Measurements from ENCODE around the gene TCF4.

TCF4 gene

GRCh38 chr18:55585920-55586561 lies 2.0 kb downstream of the TCF4 start:
- peak; percentile 53 for DNase-seq (ENCODE audit: low spot score)

- DNase-seq (ENCODE audit: low spot score): peak; percentile 36
These were observed 2.7 kb downstream of the TCF4 start for GRCh38 chr18:55585065-55585919.

GRCh38 chr18:55584201-55584600 lies 3.8 kb downstream of the TCF4 start:
- peak; percentile 18 for DNase-seq (ENCODE audit: low spot score)

DNA sequence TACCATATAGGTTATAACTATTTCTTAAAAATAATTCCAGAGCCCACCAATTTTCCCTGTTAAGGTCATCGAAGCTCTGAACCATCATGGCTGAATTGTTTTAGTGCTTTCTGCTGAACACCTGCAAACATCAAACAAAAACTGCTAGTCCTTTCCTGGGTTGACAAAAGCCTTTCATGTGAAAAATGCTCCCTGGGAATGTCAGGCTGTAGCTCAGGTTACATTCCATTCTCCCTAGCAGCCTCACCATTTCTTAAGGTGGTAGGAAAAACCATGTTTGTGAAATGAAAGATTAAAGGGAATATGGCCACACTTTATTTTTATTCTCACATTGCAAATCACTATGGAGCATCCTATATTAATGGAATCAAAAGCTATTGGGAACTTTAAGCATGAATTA lies 5.7 kb downstream of the TCF4 start:
- DNase-seq (ENCODE audit: low spot score): peak; percentile 45

DNA sequence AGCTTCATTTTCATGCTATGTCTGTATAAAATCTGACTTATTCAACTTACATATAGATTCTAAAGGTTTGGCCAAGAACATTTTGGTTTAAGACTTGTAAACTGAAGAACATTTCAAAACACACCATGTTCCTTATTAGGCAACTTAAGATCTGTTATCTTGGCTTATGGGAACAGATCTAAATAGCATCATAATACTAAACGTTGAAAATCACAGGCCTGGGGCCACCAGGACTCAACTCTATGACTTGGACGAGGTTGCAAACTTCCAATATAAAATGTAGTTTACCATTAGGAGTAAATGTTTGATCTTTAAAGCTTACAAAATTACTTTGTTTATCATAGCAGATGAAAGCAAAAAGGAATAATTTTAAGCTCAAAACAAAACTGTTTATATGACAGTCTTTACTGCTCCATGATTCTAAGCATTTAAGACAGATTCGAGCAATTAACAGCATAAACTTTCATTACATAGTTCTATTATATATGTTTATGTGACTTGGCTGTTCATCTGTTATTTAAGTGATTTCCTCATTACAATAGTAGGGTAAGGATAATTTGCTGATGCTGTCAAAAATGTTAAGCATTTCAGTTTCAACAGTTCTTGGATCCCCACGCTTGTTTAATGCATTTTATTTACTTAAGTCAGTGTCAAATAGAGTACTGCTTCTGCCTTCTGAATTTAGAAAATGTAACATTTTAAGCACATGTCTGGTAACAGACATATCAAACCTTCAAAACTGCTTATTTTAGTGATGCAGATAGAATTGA lies 8.3 kb downstream of the TCF4 start:
- DNase-seq (ENCODE audit: low spot score): peak; percentile 29

DNA sequence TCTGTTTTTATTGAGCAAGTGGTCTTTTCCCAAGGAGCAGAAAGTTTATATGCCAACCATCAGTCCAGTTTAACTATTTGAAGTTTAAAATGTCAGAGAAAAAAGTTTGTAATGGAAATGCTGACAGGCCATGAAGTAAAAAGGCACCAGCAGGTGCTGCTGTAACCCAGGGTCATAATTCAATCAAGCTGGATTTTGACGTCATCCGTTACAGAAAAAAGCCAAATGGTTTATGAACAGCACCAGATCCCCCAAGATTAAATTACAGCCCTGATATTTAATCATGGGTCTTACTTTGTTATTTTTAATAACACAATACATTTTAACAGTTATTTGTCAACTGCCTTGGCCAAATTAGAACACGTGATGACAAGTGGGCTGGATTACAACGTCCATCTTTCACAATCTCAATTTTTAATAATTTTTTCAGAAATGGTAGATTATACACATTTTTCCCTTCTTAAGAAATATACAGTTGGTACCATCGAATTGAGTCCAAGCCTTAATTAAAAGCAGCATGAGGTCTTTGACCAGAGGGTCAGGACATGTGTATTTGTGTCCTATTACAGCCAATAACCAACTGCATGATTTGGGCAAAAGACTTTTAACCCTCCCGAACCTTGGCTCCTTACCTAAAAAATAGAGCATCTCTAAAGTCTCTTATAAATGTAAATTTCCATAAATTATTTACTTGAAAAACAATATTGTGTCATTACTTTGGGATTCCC lies 10.0 kb downstream of the TCF4 start:
- peak; percentile 34 for DNase-seq (ENCODE audit: low spot score)

- DNase-seq (ENCODE audit: low spot score): no peak
These were observed 12.0 kb downstream of the TCF4 start for GRCh38 chr18:55576001-55576400.

DNA sequence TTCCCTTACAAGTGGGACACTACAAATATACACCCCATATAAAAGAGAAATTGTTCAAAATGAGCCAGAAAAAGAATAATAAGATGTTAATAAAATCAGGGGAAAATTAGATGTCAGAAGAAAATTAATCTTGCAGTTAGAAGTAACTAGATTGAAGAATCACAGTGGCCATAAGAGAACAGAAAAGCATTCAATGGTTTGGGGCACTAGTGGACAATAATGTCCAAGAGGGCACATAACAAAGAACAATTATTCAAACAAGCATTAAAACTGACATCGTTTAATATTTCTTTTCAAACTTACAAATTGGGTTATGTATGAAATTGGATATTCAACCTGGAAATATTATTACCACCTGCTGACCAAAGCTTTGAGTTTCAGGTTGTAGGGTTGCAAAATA lies 12.9 kb downstream of the TCF4 start:
- DNase-seq (ENCODE audit: low spot score): no peak

- DNase-seq (ENCODE audit: low spot score): no peak
These were observed 14.6 kb downstream of the TCF4 start for GRCh38 chr18:55573386-55573785.

DNA sequence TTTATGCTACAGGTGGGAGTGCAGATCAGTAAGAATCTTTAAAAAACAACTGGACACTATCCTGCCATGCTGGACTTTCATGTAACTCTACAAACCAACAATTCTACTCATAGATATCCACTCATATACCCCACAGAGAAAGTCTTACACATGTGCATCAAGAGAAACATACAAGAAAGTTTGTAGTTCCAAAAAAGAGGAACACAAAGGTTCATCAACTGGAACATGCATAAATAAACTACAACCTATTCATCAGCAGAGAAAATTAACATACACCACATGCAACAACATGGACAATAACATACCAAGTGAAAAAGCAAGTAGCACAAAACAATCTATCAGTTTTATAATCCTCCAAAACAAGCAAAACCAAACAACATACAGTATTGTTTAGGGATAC lies 17.0 kb downstream of the TCF4 start:
- no peak for DNase-seq (ENCODE audit: low spot score)

DNA sequence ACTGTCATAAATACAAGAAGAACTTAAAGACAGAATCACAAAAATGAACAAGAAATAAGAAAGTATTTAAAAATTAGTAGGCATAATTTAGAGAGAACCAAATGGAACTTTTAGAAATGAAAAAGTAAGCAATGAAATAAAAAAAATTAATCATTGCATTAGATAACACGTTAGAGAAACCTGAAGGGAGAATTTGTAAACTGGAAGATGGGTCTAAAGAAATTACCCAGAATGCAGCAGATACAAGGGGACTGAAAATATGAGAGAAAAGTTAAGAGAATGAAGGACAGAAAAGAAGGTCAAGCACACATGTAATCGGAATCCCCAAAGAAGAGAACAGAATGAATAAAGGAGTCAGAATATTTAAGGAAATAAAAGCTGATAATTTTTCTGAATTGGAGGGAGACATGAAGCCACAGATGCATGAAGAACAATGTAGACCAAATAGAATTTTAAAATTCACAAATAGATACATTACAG lies 21.5 kb downstream of the TCF4 start:
- no peak for DNase-seq (ENCODE audit: low spot score)

DNA sequence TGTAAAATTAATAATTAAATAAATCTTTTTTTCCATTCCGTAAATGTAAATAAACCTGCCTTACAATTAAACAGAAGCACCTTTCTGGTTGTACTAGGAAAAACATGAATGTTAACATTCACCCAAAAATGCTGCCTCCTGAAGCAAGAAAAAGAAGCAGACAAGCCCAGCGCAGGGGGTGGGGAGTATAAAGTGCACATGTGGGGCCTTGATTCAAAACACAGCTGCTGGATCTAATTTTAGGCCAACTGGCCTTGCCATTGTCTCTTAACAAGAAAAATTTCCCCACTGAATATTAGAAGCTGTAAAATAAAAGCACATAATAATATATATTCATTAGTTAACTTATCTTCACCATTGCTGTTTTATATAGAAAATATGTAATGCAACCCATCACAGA lies 28.3 kb downstream of the TCF4 start:
- no peak for DNase-seq (ENCODE audit: low spot score)

- DNase-seq (ENCODE audit: low spot score): no peak
These were observed 30.8 kb downstream of the TCF4 start for GRCh38 chr18:55557211-55557610.

DNA sequence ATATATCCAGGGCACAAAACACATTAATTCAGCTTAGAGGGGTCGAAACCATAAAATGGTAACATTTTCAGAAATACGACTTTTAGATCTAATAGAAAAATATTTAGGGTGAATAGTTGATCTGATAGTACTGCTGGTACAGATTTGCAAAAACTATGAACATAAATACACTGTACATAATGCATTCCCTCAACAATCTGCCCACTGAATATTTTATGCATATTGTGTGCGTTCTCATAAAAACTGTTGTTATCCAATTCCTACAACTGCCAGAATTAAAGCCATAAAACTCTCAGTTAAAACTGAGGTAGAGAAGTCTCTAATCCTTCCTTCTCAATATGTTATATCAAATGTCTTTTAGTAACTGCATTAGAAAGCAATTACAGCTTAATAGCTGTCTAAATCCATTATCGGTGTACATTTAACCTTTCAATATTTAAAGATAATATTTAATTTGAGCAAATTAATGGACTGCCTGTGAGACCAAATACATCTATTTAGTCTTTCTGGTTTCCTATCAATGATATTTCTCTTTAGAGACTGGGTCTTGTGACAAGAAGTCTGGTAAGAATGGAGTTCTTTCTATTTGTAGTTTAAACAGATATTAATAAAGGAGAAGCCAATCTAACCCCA lies 32.5 kb downstream of the TCF4 start:
- no peak for DNase-seq (ENCODE audit: low spot score)

- no peak for DNase-seq (ENCODE audit: low spot score)
These were observed 35.3 kb downstream of the TCF4 start for GRCh38 chr18:55552526-55553189.

- DNase-seq (ENCODE audit: low spot score): no peak
These were observed 36.8 kb downstream of the TCF4 start for GRCh38 chr18:55551227-55551626.

DNA sequence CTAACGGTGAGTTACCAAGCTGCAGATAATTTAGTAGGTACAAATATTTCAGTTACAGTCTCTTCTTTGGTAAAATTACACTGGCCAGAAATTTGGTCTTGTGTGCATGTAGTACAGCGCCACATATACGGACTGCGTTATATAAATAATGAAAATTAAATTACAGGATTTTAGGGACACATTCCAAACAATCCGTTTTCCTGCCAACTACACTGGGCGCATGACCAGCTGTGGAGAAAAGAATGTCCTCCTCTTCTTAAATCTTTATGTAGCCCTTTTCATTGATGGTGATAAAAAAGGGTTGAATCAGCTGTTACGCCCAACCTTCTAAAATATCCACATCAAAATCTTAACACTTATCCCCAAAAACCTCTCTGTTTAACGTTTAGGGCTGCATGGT lies 37.5 kb downstream of the TCF4 start:
- DNase-seq (ENCODE audit: low spot score): no peak

GRCh38 chr18:55549474-55550104 lies 38.4 kb downstream of the TCF4 start:
- no peak for DNase-seq (ENCODE audit: low spot score)

DNA sequence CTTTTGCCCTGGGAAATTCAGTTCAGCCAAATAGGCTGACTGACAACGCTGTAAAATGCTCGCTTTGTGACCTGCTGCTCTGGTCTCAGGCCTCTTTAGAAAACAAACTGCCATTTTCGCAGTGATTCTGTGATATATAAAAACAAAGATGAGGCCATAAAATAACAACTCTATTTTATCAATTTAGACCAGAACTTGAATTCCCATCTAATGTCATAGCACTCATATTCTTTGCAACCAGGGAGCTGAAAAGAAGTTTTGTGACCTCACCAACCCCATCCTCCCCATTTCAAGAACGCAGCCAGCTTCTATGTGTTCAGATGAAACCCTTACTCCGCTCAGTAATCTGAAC lies 40.3 kb downstream of the TCF4 start:
- no peak for DNase-seq (ENCODE audit: low spot score)

DNA sequence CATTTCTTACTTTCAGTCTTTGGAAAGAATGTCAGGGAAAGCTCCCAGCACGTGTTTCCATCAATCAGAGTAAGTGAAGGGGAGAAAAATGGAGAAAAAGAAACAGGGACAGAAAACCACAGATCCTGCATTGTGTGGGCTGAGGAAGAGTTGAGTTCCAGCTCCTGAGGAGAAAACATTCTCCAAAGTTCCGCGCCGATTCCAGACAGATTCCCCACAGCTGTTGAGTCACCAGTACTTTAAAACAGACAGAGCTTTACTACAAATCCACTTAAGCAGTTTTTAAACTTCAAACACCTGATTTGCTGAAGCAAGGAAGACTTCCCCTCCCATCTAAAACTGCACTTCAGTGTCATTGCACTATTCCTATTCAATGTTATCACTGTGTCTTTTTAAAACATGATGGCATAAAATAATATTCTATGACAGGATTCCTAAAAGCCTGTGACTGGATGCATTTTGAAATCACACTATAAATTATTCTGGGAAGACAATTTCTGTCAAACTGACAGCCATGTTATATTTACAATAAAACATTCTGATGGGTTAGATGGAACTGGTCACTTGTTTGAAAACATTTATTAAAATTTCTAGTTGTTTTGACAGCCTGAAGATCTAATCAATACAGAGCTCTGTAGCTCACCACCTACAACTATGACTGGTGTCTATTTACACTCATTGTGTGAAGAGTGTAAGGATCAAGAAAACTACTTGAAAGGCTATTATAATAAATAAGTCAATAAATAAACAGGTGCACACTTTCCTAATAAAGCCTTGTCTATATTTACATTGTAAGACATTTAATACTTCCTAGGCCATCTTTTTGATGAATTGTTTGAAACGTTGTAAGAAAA lies 40.9 kb downstream of the TCF4 start:
- no peak for DNase-seq (ENCODE audit: low spot score)
